HUDEP-2 (cell line): ENCODE data around the gene TTLL5.

Experiments
- DNase-seq, 76 experiments: peaks; one replicate each; lab custom pipeline; 2025; ENCODE audit not compliant: unreplicated experiment in 76 of 76; lab: John Stamatoyannopoulos, UW

The TTLL5 gene

DNA sequence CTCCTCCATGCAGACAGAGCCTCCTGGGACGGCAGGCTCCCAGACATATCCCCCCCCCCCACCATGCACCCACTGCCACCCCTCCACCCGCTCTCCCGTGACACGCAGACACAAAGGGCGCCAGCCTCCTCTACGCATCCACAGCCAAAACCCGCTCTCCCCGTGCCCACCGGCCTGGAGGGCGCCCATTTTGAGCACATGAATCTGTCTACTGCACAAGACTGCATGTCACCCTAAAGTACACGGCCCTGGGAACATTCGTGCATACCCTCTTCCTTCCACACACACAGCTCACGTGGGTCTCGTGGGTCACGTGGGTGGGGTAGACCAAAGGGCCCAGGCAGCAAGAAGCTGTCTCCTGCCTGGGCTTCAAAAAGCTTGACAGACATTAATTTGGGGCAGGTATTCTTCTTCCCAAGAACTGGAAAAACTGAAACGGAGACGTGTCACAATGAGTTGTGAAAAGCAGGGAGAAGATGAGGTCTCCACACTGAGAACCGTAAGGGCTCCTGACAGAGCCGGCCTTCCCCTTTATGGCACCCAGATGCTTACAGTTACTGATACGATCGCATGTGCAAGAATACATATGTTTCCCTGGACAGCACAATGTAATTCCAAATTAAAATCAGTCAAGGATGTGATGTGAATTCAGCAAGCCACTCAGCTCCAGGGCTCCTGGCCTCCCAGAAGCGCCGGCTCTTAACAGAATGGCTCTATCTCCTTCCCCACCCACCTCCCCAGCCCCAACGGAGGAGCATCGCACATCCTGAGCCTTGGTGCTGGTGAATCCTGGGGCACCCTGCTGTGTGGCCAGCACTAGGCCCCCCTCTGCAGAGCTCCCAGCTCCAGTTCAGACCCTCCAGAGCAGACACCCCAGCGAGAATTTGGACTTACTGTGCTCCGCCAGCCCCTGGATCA is 318.9 kb downstream of the TTLL5 start:
- no peak for DNase-seq

DNA sequence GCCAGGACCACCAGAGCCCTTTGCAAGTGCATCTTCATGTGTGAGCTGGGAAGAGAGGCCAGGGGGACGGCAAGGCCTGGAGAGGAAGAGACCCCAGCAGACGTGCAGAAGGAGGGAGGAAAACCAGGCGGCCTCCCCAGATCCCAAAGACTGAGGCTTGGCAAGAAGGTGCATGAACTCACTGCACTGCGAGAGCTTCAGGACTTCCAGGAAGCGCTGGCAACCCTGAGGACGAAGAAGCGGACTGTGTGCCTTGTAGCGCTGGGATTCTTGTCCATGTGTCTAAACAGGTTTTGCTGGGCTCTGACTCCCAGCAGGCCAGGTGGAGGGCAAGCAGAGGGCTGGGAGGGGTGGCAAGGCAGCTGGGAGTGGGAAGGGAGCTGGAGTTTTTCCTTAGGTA is 319.8 kb downstream of the TTLL5 start:
- DNase-seq = no peak

DNA sequence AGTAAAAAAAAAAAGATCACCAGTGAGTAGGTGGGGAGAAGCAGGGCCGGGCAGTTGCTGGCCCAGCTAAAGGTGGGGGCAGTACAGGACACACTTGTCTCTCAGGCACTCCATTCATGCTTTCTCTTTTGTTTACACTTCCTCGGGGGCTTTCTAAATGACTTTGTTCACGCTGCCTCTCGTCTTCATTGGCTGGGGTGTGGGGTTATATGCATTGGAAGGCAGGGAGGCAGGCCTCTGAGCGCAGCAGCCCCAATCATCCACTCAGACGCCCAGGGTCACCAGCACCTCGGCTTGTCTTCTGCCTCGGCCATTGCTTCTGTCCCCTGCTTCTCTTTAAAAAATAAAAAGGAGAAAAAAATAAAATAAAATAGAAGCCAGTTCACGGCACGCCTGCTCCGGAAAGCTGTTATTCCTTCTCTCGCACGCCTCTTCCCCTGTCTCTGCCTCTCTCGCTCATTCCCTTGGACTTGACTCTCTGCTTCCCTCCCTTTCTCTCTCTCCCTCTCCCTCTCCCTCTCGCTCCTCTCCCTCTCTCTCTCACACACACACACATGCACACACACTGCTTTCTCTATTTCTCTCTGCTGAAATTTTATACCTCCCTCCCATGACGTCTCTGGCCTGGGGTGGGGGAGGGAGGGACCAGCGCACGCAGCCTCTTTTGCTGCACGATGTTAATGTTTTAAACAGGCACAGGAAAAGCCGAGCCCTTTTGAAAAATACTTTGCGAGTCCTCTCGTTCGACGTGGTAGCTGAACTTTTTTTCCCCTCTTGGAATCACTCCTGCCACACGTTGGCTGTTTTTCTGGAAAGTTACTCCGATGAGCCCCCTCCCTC is 320.6 kb downstream of the TTLL5 start, which contains the start of gene TGFB3:
Gene TGFB3, minus strand, starts transcription at position 570 of the 840 bp plus-strand sequence. CDS start 1,102 bp downstream, outside the sequence.
- DNase-seq = peak in 54 of 76 experiments; percentile 7 to 69 (median 34)

DNA sequence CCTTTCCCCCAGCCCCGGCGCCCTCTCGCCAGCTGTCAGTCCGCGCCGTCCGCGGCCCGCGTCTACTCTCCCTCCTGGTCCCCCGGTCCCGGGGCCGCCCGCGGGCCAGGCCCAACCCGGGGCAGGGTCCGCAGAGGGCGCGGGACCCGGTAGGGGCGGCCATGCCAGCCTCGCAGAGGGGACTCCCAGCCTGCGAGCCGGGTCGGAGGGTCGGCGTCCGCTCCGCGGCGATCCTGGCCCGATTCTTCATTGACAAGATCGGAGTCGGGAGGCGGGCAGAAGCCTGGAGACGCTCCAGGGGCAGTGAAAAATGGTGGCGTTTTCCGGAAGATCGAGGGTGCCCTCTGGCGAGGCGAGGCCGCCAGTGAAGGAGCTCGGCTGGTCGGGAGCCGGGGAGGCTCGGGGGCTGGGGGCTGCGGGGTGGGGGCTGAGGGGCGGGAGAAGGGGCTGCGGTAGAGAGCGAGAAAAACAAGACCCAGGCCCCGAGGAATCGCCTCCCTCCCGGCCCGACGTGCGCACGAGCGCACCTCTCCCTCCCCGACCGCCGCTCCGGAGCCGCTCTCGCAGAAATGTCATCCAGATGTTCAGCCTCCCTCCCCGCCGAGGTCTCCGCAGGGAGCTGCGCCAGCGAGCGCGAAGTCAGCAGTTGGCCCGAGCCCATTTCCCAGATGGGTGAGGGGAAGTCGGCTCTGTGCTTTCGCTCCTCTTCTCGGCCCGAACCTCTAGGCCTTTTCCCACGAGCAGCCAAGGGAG is 321.4 kb downstream of the TTLL5 start:
- DNase-seq = peak in 70 of 76 experiments; percentile 8 to 80 (median 56)

DNA sequence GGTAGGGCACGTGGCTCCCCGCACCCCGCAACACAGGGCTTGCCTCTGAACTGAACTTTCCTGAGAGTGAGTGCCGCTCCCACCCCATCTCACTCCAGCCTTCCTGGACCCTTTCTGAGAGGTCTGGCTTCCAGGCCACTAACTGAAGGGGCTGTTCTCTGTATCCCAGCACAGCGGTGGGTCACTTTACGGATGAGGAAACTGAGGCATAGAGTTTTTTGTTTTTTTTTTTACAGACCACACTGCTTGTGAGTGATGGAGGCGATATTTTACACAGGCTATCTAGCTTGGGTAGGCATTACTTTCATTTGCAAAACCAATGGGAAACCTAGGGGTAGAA is 321.9 kb downstream of the TTLL5 start:
- no peak for DNase-seq

DNA sequence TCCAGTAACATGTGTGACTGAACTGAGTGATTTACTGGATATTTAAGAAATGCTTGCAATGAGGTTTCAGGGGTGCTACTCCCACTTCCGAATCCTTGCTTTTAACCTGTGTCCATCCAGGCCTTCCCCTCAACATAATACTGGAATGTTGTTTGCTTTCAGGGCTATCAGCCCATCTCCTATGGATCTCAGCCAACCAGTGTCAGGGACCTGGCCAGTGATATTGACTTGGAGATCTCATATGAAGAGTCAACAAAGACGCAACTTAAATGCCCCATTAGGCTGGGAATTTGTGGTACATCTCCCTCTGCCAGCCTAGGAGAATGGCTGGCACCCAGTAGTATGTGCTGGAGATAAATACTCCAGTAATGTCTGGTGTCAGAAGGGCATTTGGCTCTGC is 323.6 kb downstream of the TTLL5 start:
- no peak for DNase-seq

DNA sequence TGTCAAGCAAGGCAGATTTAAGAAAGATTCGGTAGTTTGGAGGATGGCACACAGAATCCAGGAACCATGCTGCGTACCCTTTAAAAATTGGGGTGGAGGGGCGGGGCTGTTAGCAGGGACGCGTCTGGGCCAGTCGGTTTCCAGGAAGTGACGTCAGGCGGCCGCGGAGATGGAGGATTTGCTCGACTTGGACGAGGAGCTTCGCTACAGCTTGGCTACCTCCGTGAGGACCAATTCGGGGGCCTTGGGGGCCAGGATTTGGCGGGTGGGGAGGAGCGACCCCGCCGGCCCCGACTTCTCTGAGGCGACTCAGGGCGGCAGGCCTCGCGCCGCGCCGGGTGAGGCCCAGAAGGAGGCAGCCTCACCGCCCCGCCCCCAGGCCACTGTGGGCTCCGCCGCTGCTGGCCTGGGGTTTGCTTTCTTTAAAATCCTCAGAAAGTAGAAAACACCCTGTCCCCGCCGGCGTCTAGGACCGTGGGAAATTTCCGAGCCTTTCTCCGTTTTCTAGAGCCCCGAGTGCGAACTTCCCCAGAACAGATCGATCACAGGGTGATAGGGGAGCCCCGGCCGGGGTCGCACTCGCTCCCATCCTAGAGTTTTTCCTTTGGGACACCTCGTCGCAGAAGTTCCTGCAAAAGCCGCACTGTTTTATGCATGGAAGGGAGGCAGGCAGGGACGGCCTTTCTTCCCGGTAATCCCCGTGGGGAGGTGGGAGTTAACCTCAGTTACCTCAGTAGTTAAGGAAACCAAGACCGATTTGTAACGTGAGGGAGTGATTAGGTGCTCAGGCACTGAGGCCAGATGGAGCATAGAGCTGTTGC is 324.8 kb downstream of the TTLL5 start, which contains the start of gene IFT43:
Gene IFT43, plus strand, starts transcription at position 146 of the 821 bp plus-strand sequence. Its CDS starts 24 bp downstream, at position 170.
- peak in 67 of 76 experiments; percentile 7 to 86 (median 58) for DNase-seq

DNA sequence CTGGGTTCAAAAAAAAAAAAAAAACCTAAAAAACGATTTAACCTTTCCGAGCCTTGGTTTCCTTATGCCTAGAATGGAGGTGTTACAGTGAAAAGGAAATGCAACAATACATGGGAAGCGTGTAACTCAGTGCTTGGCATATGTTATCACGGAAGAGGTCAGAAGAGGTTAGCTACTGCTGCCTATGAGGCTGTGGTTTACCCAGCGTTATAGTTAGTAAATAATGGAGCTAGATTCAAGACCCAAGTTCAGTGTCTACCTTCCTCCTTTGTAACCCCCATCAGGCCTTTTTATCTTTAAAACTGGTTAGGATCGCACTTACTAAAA is 325.4 kb downstream of the TTLL5 start:
- DNase-seq = no peak

DNA sequence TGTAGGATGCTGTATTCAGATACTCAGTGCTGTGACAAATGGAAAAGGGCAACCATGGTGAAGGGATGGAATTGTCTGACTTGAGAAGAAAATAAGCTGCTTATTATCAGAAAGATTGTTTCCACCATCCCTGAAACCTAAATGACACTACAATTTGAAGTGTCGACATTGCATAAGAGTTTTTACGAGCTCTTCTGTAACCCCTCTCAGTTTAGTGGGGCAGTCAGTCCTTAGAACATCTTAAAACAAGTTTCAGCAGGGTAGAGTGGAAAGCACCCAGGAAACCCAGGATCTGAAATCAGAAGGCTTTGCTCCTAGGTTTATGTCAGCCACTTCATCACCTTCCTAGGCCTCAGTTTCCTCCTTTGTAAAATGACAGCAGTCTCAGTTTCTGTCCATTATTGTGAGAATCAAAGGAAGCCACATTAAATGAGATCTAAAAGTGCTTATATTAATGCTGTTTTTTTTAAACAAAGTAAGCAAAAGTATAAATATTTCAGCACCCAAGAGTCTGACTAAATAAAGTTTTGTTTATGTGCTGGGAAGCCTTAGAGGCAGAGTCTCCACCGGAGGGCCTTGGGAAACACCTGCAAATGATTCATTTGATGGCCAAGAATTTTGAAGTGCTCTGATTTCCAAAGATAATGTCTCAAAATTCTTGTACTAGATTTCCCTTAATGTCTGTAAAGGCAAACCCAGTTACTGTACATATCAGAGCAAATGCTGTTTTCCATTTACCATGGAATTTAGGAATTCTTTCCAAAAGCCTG is 326.3 kb downstream of the TTLL5 start:
- DNase-seq = no peak

DNA sequence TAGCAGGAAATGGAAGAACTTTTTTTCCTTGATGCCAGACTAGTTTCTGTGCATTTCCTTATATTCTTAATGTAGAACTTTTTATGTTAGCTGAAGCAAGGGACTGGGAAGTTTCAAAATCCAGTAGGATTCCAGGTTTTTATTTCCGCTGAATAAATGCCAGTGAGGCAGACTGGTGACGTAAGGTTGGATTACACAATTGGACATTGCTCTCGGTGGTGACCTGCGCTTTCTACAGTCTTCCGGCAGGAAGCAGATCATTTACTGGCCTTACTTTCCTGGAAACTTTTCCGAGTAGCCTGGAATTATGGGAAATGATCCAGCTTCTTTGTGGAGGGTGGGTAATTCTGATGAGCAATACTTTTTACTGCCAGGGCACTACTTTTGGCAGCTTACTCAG is 328.1 kb downstream of the TTLL5 start:
- DNase-seq = no peak

DNA sequence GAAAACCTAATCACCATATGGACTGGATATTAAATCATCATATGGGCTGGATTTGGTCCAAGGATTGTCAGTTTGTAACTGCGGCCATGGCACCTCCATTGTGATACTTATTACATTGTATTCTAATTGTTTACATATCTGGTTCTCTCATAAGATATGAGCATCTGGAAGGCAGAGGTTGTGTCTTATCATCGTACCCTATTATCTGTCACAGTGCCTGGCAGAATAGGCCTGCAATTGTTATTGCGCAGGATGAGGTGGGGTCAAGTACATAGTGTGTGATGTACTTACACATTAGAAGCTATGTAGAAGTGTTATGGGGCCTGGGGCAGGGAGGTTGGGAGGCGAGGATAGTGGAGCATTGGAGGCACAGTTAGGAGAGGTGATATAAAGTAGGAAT is 329.3 kb downstream of the TTLL5 start:
- DNase-seq = no peak

DNA sequence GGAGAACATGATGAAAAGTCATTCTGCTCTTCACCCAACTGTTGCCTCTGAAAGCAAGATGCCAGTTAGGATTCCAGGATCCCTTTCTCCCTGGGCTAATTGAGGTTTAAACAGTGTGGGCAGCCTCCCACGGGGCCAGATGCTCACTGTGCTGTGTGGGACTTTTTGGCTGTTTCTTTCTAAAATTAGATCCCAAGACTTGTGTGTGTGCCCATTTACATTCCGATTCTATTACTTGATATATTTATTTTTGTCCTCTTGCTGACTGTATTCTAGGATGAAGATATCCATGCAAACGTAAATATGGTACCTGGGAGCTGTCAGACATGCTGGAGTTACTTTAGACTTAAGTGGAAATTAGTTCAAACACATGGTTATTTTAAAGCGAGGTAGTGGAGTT is 330.7 kb downstream of the TTLL5 start:
- DNase-seq = no peak

DNA sequence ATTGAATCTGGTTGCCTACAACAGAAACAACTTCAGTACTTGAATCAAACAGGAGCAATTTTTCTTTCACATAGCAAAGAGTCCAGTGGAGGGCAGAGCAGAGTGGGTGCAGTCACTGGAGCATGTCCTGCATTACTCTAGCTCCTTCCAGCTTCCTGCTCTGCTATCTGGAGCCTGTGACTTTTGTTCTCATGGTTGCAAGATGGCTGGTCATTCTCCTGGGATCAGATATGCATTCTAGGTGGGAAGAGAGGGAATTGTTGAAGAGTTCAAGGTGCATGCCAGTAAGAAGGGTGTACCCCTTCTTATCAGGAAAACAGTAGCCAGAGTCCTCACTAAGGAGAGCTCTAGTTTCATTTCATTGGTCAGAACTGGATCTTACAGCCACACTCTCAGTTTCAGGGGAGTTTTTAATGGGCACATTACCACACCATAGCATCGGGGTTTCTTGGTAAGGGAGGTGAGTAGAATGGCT is 332.6 kb downstream of the TTLL5 start:
- DNase-seq = no peak

DNA sequence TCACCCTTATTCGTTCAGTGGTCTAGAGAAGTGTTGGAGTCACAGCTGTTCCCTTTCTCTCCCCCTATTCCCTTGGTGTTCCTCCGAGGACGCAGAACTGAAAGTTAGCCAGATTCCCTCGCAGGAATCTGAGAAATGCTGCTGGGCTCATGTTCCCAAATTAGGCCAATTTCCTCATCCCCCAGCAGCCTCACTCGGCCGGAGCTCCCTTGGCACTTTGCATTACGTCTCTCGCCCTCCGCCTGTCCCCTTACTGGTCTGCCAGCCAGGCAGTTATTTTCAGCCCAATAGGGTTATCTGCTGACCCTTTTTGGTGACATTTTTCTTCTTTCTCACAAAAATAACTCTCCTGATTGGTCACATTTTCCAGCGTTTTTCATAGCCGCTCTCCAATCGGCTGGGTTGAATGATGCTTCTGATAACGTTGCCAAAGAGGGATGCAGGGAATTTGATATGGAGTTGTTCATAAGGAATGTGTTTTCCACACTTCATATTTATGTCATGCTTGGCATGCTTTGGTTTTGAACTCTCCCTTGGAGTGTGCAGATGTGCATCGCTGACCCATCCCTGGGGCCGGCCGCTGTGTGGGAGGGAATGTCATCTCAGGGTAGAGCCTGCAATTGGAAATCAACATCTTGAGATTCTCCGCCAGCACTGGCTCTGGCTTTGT is 334.5 kb downstream of the TTLL5 start:
- no peak for DNase-seq

DNA sequence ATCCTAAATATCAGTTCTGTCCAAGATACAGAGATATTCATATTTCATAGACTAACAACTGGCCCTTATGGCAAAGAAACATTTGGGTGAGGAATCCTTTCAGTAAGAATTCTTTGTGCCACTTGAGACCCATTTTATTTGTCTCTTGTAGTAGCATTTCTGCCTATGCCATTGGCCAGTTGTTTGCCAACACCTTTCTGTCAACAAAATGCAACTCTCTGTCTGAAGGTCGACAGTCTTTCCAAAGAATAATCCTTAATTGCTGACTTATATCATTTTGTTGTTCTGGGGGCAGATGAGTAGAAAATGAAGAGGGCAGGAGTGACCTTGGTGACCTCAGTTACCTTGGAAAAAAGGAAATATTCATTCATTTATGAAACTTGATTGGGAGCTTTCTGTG is 335.4 kb downstream of the TTLL5 start:
- DNase-seq = no peak

DNA sequence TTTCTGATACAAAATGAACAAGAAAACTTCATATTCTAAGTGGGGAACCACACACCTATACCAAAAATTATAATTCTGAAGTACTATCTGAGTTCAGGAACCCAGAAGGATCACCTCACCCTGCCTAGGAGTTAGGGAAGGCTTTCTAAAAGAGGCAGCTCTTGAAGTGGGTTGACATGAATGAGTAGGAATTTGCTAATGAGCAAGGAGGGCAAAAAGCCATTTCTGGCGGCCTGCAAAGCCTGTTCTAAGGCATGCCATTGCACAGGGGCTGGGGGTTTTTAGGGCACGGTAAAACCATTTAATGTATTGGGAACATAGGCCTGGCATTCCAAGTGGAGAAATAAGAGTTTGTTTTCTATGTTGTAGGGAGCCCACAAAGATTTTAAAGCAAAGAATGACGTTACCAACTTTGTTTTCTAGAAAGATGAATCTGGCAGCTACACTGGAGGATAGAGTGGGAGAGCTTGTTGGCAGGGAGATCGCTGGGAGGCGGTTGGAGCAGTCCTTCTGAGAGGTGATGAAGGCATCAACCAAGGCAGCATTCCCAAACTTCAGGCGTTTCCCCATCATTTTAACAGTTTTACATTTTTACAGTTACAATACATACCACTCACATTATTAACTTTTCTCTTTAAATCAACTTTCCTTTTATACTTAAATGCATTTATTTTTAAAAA is 338.6 kb downstream of the TTLL5 start:
- no peak for DNase-seq

DNA sequence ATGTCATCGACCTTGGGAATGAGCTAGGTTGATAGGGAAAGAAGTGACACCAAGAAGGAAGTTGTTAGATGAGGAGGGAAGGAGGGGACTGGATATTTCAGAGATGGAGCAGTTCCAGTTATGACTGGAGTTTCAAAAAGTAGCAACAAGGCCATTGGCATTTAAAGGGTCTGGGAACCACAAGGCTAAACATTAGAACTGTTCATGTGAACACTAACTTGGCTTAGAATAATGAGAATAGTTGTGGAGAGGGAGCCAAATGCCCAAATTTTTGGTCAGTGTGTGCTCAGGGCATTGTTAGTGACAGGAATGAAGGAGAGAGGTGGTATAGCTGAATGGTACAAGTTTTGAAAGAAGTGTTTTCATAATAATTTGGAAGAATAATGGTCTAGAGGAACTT is 341.3 kb downstream of the TTLL5 start:
- no peak for DNase-seq
